Transverse colon (tissue), 4 donors: ENCODE data around the gene GPR21. TPM values are rescaled to one million over a fixed set of nuclear protein-coding genes. Genes with fewer than 3 reads are reported as not detected.

ENCODE experiments used
- DNase-seq: peaks from one replicate; pipeline ENCODE4 v3.0.0-alpha.2; 2019
- H3K27ac ChIP-seq, 4 donors: fragments of 200-600 bp; sonication (generic); 2 replicates each; pipeline ENCODE4 v1.5.1; 2016 to 2018; ENCODE audit warnings: inconsistent platforms in 4 of 4
- H3K27me3 ChIP-seq: fragments of 200-600 bp; sonication (generic); 2 replicates; pipeline ENCODE4 v1.5.1; 2017; ENCODE audit warnings: inconsistent platforms
- H3K36me3 ChIP-seq, 4 donors: fragments of 200-600 bp; sonication (generic); 2 replicates each; pipeline ENCODE4 v1.5.1; 2017 to 2019; ENCODE audit warnings: inconsistent platforms in 4 of 4
- H3K4me1 ChIP-seq, 4 donors: fragments of 200-600 bp; sonication (generic); 2 replicates each; pipeline ENCODE4 v1.5.1; 2017 to 2020; ENCODE audit warnings: inconsistent platforms in 4 of 4
- H3K4me3 ChIP-seq, 4 donors: fragments of 200-600 bp; sonication (generic); 1 replicate in 1 of 4; 2 replicates in 3 of 4; pipeline versions ENCODE4 v1.5.1 to v1.6.1; 2017 to 2019; ENCODE audit warnings: inconsistent platforms in 4 of 4
- H3K9me3 ChIP-seq, 2 donors: fragments of 200-600 bp; sonication (generic); 2 replicates each; pipeline ENCODE4 v1.5.1; 2017 to 2019; ENCODE audit warnings: inconsistent platforms in 2 of 2
- CTCF ChIP-seq, 5 experiments: fragments of 200-600 bp in 3 of 5; fragments of 450-650 bp in 2 of 5; sonication (generic) in 3 of 5; IDR thresholded peaks; 1 replicate in 2 of 5; 2 replicates in 3 of 5; pipeline ENCODE4 v1.5.1; 2016 to 2017; ENCODE audit warnings: antibody characterized with exemption in 5 of 5, inconsistent platforms in 3 of 5, mild to moderate bottlenecking in 2 of 5, moderate library complexity in 1 of 5
- EP300 ChIP-seq: sonication (generic); formaldehyde crosslinking; IDR thresholded peaks from one replicate; pipeline ENCODE4 v1.6.1; 2017; ENCODE audit warnings: antibody characterized with exemption, low read depth
- POLR2A ChIP-seq: fragments of 450-650 bp; IDR thresholded peaks from one replicate; pipeline ENCODE4 v1.6.1; 2016; ENCODE audit warnings: antibody characterized with exemption, mild to moderate bottlenecking, moderate library complexity
- POLR2AphosphoS5 ChIP-seq, 3 donors: sonication (generic); formaldehyde crosslinking; IDR thresholded peaks; one replicate each; pipeline ENCODE4 v1.6.1; 2016; ENCODE audit warnings: antibody characterized with exemption in 3 of 3
- WGBS, 2 donors: methylation state at CpG; one replicate each; pipeline ENCODE4 v1.1.5; 2018; ENCODE audit warnings: low coverage in 1 of 2; 5-methylcytosine and 5-hydroxymethylcytosine counted together
- in situ Hi-C, 4 donors: fragments of 200-750 bp; cut with MboI; loops; one replicate each; pipeline versions ENCODE4 v1.15.0 to v1.15.1; 2017; ENCODE audit warnings: low sequenced_read_pairs in 3 of 4, low pct_ligation_motif_present in 1 of 4, low pct_unique_long_range_greater_than_20kb in 1 of 4
- intact Hi-C: fragments of 100-400 bp; cut with DNase I; formaldehyde crosslinking; loops from one replicate; pipeline ENCODE4 v1.15.1; 2023; ENCODE audit warnings: low total_unique reads
- total RNA-seq, 4 donors: library from RNA; depleted of rRNA; stranded (reverse); fragments of >200 nt; gene quantifications; one replicate each; pipeline ENCODE4 v1.1.0, GENCODE V29; 2016

GPR21 gene
- total RNA-seq, 4 donors from 2014 or later: 3.0 TPM; not detected in 3

- intact Hi-C loops (no loop called here), in situ Hi-C loops (no loop called here)
- peaks cover 0 to 13% (median 0%) of the 10 kb centered on the region in 4 donors for H3K4me1 ChIP-seq
- no peak for DNase-seq
- H3K27ac ChIP-seq: no peak overlapping the region
- TF ChIP-seq CTCF (IDR thresholded peaks at IDR 0.05): no peak
- no peak for TF ChIP-seq POLR2AphosphoS5 (IDR thresholded peaks at IDR 0.05)
- no peak for TF ChIP-seq POLR2A
- TF ChIP-seq EP300: no peak
- no peak overlapping the region for H3K4me3 ChIP-seq
- no peaks in the 10 kb centered on the region for H3K9me3 ChIP-seq
- H3K36me3 ChIP-seq: peaks cover 0 to 43% (median 11%) of the 10 kb centered on the region in 4 donors
- H3K27me3 ChIP-seq: no peaks in the 10 kb centered on the region
Measured at GRCh38 chr9:123070198-123070597, 36.7 kb downstream of the GPR21 start.

GRCh38 chr9:123072407-123072995 lies 39.0 kb downstream of the GPR21 start:
- Histone ChIP-seq H3K27ac (no peak overlapping the region), H3K4me1 (peaks cover 0 to 13% (median 0%) of the 10 kb centered on the region in 4 donors), H3K4me3 (no peak overlapping the region), H3K36me3 (peaks cover 0 to 31% (median 9%) of the 10 kb centered on the region in 4 donors), H3K27me3 (no peaks in the 10 kb centered on the region), H3K9me3 (no peaks in the 10 kb centered on the region)
- intact Hi-C loops (no loop called here), in situ Hi-C loops (no loop called here)
- WGBS, 2 donors: 94 to 100% methylated on average over 1 to 2 of the region's 2 CpGs
- DNase-seq: no peak
- TF ChIP-seq EP300 (no peak), POLR2AphosphoS5 (IDR thresholded peaks at IDR 0.05) (no peak), POLR2A (no peak), CTCF (IDR thresholded peaks at IDR 0.05) (no peak)

GRCh38 chr9:123073441-123073840 lies 40.0 kb downstream of the GPR21 start:
- WGBS, 2 donors: 67 to 84% methylated on average over 5 of the region's 5 CpGs
- no peak for DNase-seq
- no peaks in the 10 kb centered on the region for H3K9me3 ChIP-seq
- H3K36me3 ChIP-seq: peaks cover 0 to 26% (median 9%) of the 10 kb centered on the region in 4 donors
- H3K27me3 ChIP-seq: no peaks in the 10 kb centered on the region
- intact Hi-C loops: no loop called here
- in situ Hi-C loops: no loop called here
- H3K4me1 ChIP-seq: peaks cover 0 to 13% (median 0%) of the 10 kb centered on the region in 4 donors
- no peak for TF ChIP-seq POLR2A
- TF ChIP-seq EP300: no peak
- no peak for TF ChIP-seq POLR2AphosphoS5 (IDR thresholded peaks at IDR 0.05)
- no peak for TF ChIP-seq CTCF (IDR thresholded peaks at IDR 0.05)
- H3K27ac ChIP-seq: peak overlapping the region; percentile 7 to 56 (median 38)
- no peak overlapping the region for H3K4me3 ChIP-seq

GRCh38 chr9:123073991-123074422 lies 40.5 kb downstream of the GPR21 start:
- in situ Hi-C loops: no loop called here
- Histone ChIP-seq H3K27ac (peak overlapping the region; percentile 7 to 56 (median 38)), H3K27me3 (no peaks in the 10 kb centered on the region), H3K4me1 (peaks cover 0 to 13% (median 0%) of the 10 kb centered on the region in 4 donors), H3K9me3 (no peaks in the 10 kb centered on the region), H3K36me3 (peaks cover 0 to 26% (median 9%) of the 10 kb centered on the region in 4 donors), H3K4me3 (no peak overlapping the region)
- TF ChIP-seq EP300 (no peak), POLR2AphosphoS5 (IDR thresholded peaks at IDR 0.05) (no peak), CTCF (IDR thresholded peaks at IDR 0.05) (no peak), POLR2A (no peak)
- WGBS, 2 donors: 71 to 78% methylated on average over 1 of the region's 1 CpG
- intact Hi-C loops: no loop called here
- no peak for DNase-seq
